ENCODE measurements around the gene TMEM175.

- TF ChIP-seq, protein P1, sequence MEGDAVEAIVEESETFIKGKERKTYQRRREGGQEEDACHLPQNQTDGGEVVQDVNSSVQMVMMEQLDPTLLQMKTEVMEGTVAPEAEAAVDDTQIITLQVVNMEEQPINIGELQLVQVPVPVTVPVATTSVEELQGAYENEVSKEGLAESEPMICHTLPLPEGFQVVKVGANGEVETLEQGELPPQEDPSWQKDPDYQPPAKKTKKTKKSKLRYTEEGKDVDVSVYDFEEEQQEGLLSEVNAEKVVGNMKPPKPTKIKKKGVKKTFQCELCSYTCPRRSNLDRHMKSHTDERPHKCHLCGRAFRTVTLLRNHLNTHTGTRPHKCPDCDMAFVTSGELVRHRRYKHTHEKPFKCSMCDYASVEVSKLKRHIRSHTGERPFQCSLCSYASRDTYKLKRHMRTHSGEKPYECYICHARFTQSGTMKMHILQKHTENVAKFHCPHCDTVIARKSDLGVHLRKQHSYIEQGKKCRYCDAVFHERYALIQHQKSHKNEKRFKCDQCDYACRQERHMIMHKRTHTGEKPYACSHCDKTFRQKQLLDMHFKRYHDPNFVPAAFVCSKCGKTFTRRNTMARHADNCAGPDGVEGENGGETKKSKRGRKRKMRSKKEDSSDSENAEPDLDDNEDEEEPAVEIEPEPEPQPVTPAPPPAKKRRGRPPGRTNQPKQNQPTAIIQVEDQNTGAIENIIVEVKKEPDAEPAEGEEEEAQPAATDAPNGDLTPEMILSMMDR (IDR thresholded peaks at IDR 0.05) = no peak
- TF ChIP-seq ZFX (IDR thresholded peaks at IDR 0.05; ENCODE audit: borderline replicate concordance) = no peak
These were observed 71.8 kb downstream of the TMEM175 start for GRCh38 chr4:1004071-1004418.
